K562 (cell line): ENCODE measurements around the gene CHN2. TPM values are rescaled to one million over a fixed set of nuclear protein-coding genes. Genes with fewer than 3 reads are reported as not detected.

Source experiments
- CBFA2T3 ChIP-seq: fragments of 450-650 bp; IDR thresholded peaks from 2 replicates; pipeline ENCODE4 v1.6.1; 2017
- CUX1 ChIP-seq: fragments of 200-800 bp; sonication (Bioruptor generic); IDR thresholded peaks from 2 replicates; pipeline ENCODE4 v1.6.1; 2016; ENCODE audit warnings: missing genetic modification characterization, missing compliant biosample characterization
- E2F1 ChIP-seq: sonication (generic); formaldehyde crosslinking; IDR thresholded peaks from 2 replicates; pipeline ENCODE4 v1.8.1; 2023; ENCODE audit warnings: mild to moderate bottlenecking, missing genetic modification reagents, moderate library complexity
- MEF2A ChIP-seq: IDR thresholded peaks from 2 replicates; pipeline ENCODE4 v1.6.1; 2011; ENCODE audit warnings: low read depth, mild to moderate bottlenecking, low read length, moderate library complexity; ENCODE audit not compliant: control insufficient read depth
- NCOA1 ChIP-seq: fragments of 450-650 bp; IDR thresholded peaks from 2 replicates; pipeline ENCODE4 v1.6.1; 2016; ENCODE audit warnings: low read depth
- NRF1 ChIP-seq, 2 experiments: fragments of 450-650 bp; IDR thresholded peaks in 1 of 2; conservative IDR thresholded peaks in 1 of 2; 2 replicates each; pipeline ENCODE4 v1.6.1; 2014; ENCODE audit warnings: mild to moderate bottlenecking in 2 of 2
- YY1 ChIP-seq, 3 experiments: IDR thresholded peaks; 2 replicates each; pipeline ENCODE4 v1.6.1; 2011; ENCODE audit warnings: low read length in 2 of 3, mild to moderate bottlenecking in 2 of 3, moderate library complexity in 2 of 3, borderline replicate concordance in 1 of 3, control low read depth in 1 of 3, low read depth in 1 of 3; ENCODE audit not compliant: insufficient read depth in 3 of 3, insufficient replicate concordance in 2 of 3, control insufficient read depth in 1 of 3, insufficient read length in 1 of 3; ENCODE audit errors: extremely low read depth in 1 of 3
- ZKSCAN1 ChIP-seq: fragments of 150-350 bp; IDR thresholded peaks from 2 replicates; pipeline ENCODE4 v1.6.1; 2016; ENCODE audit warnings: low read depth, low read length
- polyA plus RNA-seq, 8 experiments: library from polyadenylated mRNA; depleted of rRNA in 4 of 8; stranded (reverse) in 5 of 8; unstranded in 3 of 8; fragments of >200 nt; fragmentation: Nextera tagmentation in 2 of 8; fragmentation: Illumina TruSeq in 1 of 8; extraction: Ambion mirVana in 2 of 8; extraction: Trizol in 1 of 8; gene quantifications; 2 replicates each; pipeline versions ENCODE4 v1.2.1 to v1.2.3, GENCODE V29; 2011 to 2014; ENCODE audit warnings: inconsistent platforms in 1 of 8, missing spikeins in 1 of 8
- total RNA-seq, 7 experiments: library from RNA; depleted of rRNA in 6 of 7; stranded (reverse); fragments of >200 nt in 6 of 7; fragmentation: Illumina TruSeq in 2 of 7; extraction: Trizol in 2 of 7; gene quantifications; 2 replicates each; pipeline versions ENCODE4 v1.2.1 to v1.2.3, GENCODE V29; 2011 to 2021; ENCODE audit warnings: low replicate concordance in 1 of 7
- TF ChIP-seq, protein P1 (sequence below): fragments of 250-450 bp; sonication (Bioruptor Pico); IDR thresholded peaks from 2 replicates; pipeline ENCODE4 v1.8.0; 2021; ENCODE audit warnings: borderline replicate concordance, mild to moderate bottlenecking, moderate library complexity; ENCODE audit not compliant: poor library complexity, severe bottlenecking

Gene CHN2
- total and polyA plus RNA-seq, 9 of the 15 experiments (the other 6 are each of a cell fraction or from before 2014, with no cell fraction given) = 0.12 to 2.1 (median 0.31) TPM; not detected in 1

DNA sequence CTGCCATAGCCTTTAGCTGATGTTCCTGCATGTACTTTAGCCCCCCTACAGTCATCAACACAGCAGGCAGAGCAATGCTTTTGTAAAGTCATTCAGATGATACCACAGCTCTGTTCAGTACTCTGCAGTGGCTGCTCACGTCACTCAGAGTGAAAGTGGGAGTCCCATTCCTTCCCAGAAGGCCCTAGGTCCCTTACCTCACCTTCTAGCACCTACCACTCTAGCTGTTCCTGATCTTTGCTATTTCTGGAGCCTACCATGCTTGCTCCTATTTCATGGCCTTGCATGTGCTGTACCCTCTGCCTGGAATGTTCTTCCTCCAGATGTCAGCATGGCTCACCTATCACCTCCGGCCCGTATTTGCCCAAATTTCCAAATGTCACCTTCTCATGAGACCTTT, 274.7 kb downstream of the CHN2 start (continued):
- TF ChIP-seq CUX1 (CRISPR knock-in tag) (no peak), E2F1 (CRISPR knock-in tag) (no peak), MEF2A (no peak), ZKSCAN1 (no peak), NRF1 (conservative IDR thresholded peaks at IDR 0.05 in 1 of 2, IDR thresholded peaks at IDR 0.05 in 1 of 2) (no peak), NCOA1 (no peak), CBFA2T3 (no peak), YY1 (IDR thresholded peaks at IDR 0.05; ENCODE audit: borderline replicate concordance in 1 of 3, control insufficient read depth in 1 of 3, extremely low read depth in 1 of 3, insufficient read depth in 3 of 3, insufficient read length in 1 of 3, insufficient replicate concordance in 2 of 3, low read depth in 1 of 3, low read length in 2 of 3) (no peak)
- TF ChIP-seq, protein P1, sequence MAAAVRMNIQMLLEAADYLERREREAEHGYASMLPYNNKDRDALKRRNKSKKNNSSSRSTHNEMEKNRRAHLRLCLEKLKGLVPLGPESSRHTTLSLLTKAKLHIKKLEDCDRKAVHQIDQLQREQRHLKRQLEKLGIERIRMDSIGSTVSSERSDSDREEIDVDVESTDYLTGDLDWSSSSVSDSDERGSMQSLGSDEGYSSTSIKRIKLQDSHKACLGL (CRISPR knock-in tag) = no peak
